ENCODE measurements around the gene GRM1. TPM values are rescaled to one million over a fixed set of nuclear protein-coding genes. Genes with fewer than 3 reads are reported as not detected.

GRM1 gene
- total RNA-seq, 2 experiments from 2014 or later = not detected

DNA sequence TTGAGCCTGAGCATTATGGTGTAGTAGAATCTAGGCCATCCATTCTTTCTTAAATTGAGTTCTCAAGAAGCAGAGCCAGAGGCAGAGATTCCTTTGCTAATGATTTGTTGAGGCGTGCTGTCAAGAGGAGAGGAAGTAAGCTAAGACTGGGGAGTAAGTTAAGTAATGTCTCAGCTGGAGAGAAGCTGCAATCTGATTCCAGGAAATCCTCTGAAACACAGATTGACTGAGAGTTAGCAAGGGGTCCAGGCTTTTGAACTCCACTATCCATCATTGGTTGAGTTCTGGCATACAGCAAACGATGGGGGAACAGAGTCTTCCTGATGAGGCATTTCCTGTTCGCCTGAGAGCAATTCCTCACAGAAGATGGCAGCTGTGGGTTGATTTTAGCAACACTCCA is 307.3 kb downstream of the GRM1 start:
- DNase-seq (no peak), ATAC-seq (ENCODE audit: poor library complexity) (no peak)
- no peak overlapping the region for H3K4me3 Mint-ChIP-seq
- Histone ChIP-seq H3K27me3 (ENCODE audit: control insufficient read depth in 1 of 2, insufficient read depth in 2 of 2, low read length in 2 of 2) (no peaks in the 10 kb centered on the region), H3K9me3 (ENCODE audit: control insufficient read depth in 1 of 2, insufficient read depth in 1 of 2, low read length in 2 of 2) (no peaks in the 10 kb centered on the region), H3K36me3 (ENCODE audit: insufficient read depth, low read length) (no peaks in the 10 kb centered on the region), H3K4me3 (ENCODE audit: low read length) (no peak overlapping the region), H3K27ac (ENCODE audit: low read depth in 1 of 2, low read length in 2 of 2) (no peak overlapping the region), H3K4me1 (ENCODE audit: insufficient read depth, low read length) (no peaks in the 10 kb centered on the region)
- H3K27ac Mint-ChIP-seq = no peak overlapping the region
- ChIA-PET CTCF (no interaction called here), POLR2A (no interaction called here)
- no peaks in the 10 kb centered on the region for H3K9me3 Mint-ChIP-seq
- no peaks in the 10 kb centered on the region for H3K36me3 Mint-ChIP-seq (ENCODE audit: low read depth)
- H3K27me3 Mint-ChIP-seq = no peaks in the 10 kb centered on the region
- H3K4me1 Mint-ChIP-seq (ENCODE audit: low read depth) = no peaks in the 10 kb centered on the region
- no peak for TF ChIP-seq CTCF (IDR thresholded peaks at IDR 0.05)
- intact Hi-C loops (cut with DNase I, micrococcal nuclease) = no loop called here

DNA sequence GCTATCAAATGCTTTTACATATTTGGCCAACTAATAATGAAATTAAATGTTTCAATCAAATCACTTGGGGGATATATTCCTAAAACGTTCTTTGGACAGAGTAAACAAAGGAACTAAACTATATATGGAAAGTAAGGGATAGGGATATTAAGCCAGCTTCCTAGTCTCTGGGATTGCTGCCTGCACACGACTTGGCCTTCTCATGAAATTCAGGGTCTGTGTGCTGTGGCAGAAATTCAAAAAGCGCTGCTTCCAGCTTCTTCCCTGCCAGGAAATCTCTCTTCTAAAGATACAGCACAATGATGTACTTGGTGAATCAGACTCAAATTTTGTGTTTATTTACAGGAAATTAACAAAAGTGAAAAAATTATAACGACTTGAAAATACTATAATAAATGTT is 308.5 kb downstream of the GRM1 start:
- H3K9me3 Mint-ChIP-seq = no peaks in the 10 kb centered on the region
- no peak overlapping the region for H3K27ac ChIP-seq (ENCODE audit: low read depth in 1 of 2, low read length in 2 of 2)
- H3K27me3 Mint-ChIP-seq = no peaks in the 10 kb centered on the region
- no peaks in the 10 kb centered on the region for H3K36me3 Mint-ChIP-seq (ENCODE audit: low read depth)
- H3K27ac Mint-ChIP-seq = no peak overlapping the region
- no peak overlapping the region for H3K4me3 Mint-ChIP-seq
- H3K4me1 Mint-ChIP-seq (ENCODE audit: low read depth) = no peaks in the 10 kb centered on the region
- H3K9me3 ChIP-seq (ENCODE audit: control insufficient read depth in 1 of 2, insufficient read depth in 1 of 2, low read length in 2 of 2) = no peaks in the 10 kb centered on the region
- no peaks in the 10 kb centered on the region for H3K36me3 ChIP-seq (ENCODE audit: insufficient read depth, low read length)
- intact Hi-C loops (cut with DNase I, micrococcal nuclease) = no loop called here
- no peak for TF ChIP-seq CTCF (IDR thresholded peaks at IDR 0.05)
- H3K4me1 ChIP-seq (ENCODE audit: insufficient read depth, low read length) = no peaks in the 10 kb centered on the region
- ATAC-seq (ENCODE audit: poor library complexity) = no peak
- CTCF ChIA-PET = no interaction called here
- POLR2A ChIA-PET = no interaction called here
- DNase-seq = no peak
- H3K27me3 ChIP-seq (ENCODE audit: control insufficient read depth in 1 of 2, insufficient read depth in 2 of 2, low read length in 2 of 2) = no peaks in the 10 kb centered on the region
- H3K4me3 ChIP-seq (ENCODE audit: low read length) = no peak overlapping the region

GRCh38 chr6:146339716-146340115 is 310.9 kb downstream of the GRM1 start:
- Histone ChIP-seq H3K27me3 (ENCODE audit: control insufficient read depth in 1 of 2, insufficient read depth in 2 of 2, low read length in 2 of 2) (no peaks in the 10 kb centered on the region), H3K9me3 (ENCODE audit: control insufficient read depth in 1 of 2, insufficient read depth in 1 of 2, low read length in 2 of 2) (no peaks in the 10 kb centered on the region), H3K4me3 (ENCODE audit: low read length) (no peak overlapping the region), H3K36me3 (ENCODE audit: insufficient read depth, low read length) (no peaks in the 10 kb centered on the region), H3K4me1 (ENCODE audit: insufficient read depth, low read length) (no peaks in the 10 kb centered on the region), H3K27ac (ENCODE audit: low read depth in 1 of 2, low read length in 2 of 2) (no peak overlapping the region)
- no peaks in the 10 kb centered on the region for H3K4me1 Mint-ChIP-seq (ENCODE audit: low read depth)
- H3K4me3 Mint-ChIP-seq = no peak overlapping the region
- no peaks in the 10 kb centered on the region for H3K27me3 Mint-ChIP-seq
- ATAC-seq (ENCODE audit: poor library complexity) (no peak), DNase-seq (no peak)
- CTCF ChIA-PET = no interaction called here
- TF ChIP-seq CTCF (IDR thresholded peaks at IDR 0.05) = no peak
- no peaks in the 10 kb centered on the region for H3K36me3 Mint-ChIP-seq (ENCODE audit: low read depth)
- H3K27ac Mint-ChIP-seq = no peak overlapping the region
- intact Hi-C loops (cut with DNase I, micrococcal nuclease) = no loop called here
- POLR2A ChIA-PET = no interaction called here
- H3K9me3 Mint-ChIP-seq = no peaks in the 10 kb centered on the region

All from CD4-positive, alpha-beta T cell (primary cell).